WTC11 (cell line): ENCODE data around the gene MAPT. TPM values are rescaled to one million over a fixed set of nuclear protein-coding genes. Genes with fewer than 3 reads are reported as not detected.
A peak's percentile ranks its signal among the peaks of the same experiment; 100 is the strongest.

Experiments
- ATAC-seq: fragments of 200-7000 bp; cut with Tn5 transposase; 2 replicates; pipeline ENCODE4 v1.10.0; 2021; ENCODE audit warnings: mild to moderate bottlenecking, moderate library complexity
- CTCF ChIA-PET: fragments of 300-600 bp; sonication (Branson Sonifier 250); formaldehyde crosslinking; loops from one replicate; lab custom pipeline; 2021; ENCODE audit warnings: antibody characterized with exemption; lab: Charles Lee
- POLR2A ChIA-PET: fragments of 350-600 bp; sonication (Branson Sonifier 250); formaldehyde crosslinking; loops from one replicate; lab custom pipeline; 2021; ENCODE audit warnings: antibody characterized with exemption; lab: Charles Lee
- DNase-seq: peaks from one replicate; pipeline ENCODE4 v3.0.0; 2021; ENCODE audit warnings: low spot score
- H3K27ac Mint-ChIP-seq: 2 replicates; pipeline ENCODE4 v1.8.0; 2021; ENCODE audit warnings: mixed read lengths
- H3K27me3 Mint-ChIP-seq: 2 replicates; pipeline ENCODE4 v1.8.0; 2021; ENCODE audit warnings: low read depth, mild to moderate bottlenecking, moderate library complexity, mixed read lengths
- H3K36me3 Mint-ChIP-seq: 2 replicates; pipeline ENCODE4 v1.8.0; 2021; ENCODE audit warnings: mixed read lengths
- H3K4me1 Mint-ChIP-seq: 2 replicates; pipeline ENCODE4 v1.8.0; 2022; ENCODE audit warnings: mixed read lengths
- H3K4me3 Mint-ChIP-seq: 2 replicates; pipeline ENCODE4 v1.8.0; 2021; ENCODE audit warnings: mild to moderate bottlenecking, moderate library complexity, mixed read lengths
- H3K9me3 Mint-ChIP-seq: 2 replicates; pipeline ENCODE4 v1.8.0; 2021; ENCODE audit warnings: mixed read lengths
- E2F4 ChIP-seq: sonication (generic); formaldehyde crosslinking; IDR thresholded peaks from 2 replicates; pipeline ENCODE4 v1.8.1; 2022; ENCODE audit warnings: low read depth, mild to moderate bottlenecking, moderate library complexity, missing genetic modification reagents, borderline replicate concordance
- FOXP1 ChIP-seq: sonication (generic); formaldehyde crosslinking; IDR thresholded peaks from 2 replicates; pipeline ENCODE4 v1.8.0; 2022; ENCODE audit warnings: missing genetic modification reagents, mild to moderate bottlenecking, moderate library complexity, borderline replicate concordance
- JAZF1 ChIP-seq: fragments of 250-450 bp; sonication (Bioruptor Pico); IDR thresholded peaks from 2 replicates; pipeline ENCODE4 v1.9.0; 2021; ENCODE audit warnings: moderate library complexity, mild to moderate bottlenecking, inconsistent platforms
- JUN ChIP-seq: sonication (generic); formaldehyde crosslinking; IDR thresholded peaks from 2 replicates; pipeline ENCODE4 v1.8.0; 2023; ENCODE audit warnings: mild to moderate bottlenecking, missing genetic modification reagents
- RORB ChIP-seq: fragments of 250-450 bp; sonication (Bioruptor Pico); IDR thresholded peaks from 2 replicates; pipeline ENCODE4 v1.9.0; 2021; ENCODE audit warnings: mild to moderate bottlenecking
- SOX15 ChIP-seq: fragments of 250-450 bp; sonication (Bioruptor Pico); IDR thresholded peaks from 2 replicates; pipeline ENCODE4 v1.9.0; 2021; ENCODE audit warnings: mild to moderate bottlenecking
- ZNF281 ChIP-seq: sonication (generic); formaldehyde crosslinking; IDR thresholded peaks from 2 replicates; pipeline ENCODE4 v1.8.0; 2023; ENCODE audit warnings: mild to moderate bottlenecking, missing genetic modification reagents
- ZNF512 ChIP-seq: sonication (generic); formaldehyde crosslinking; IDR thresholded peaks from 2 replicates; pipeline ENCODE4 v1.8.1; 2022; ENCODE audit warnings: missing genetic modification reagents, borderline replicate concordance
- ZNF532 ChIP-seq: fragments of 250-450 bp; sonication (Bioruptor Pico); IDR thresholded peaks from 2 replicates; pipeline ENCODE4 v1.9.0; 2021; ENCODE audit warnings: mild to moderate bottlenecking, borderline replicate concordance
- total RNA-seq: library from RNA; stranded (reverse); gene quantifications from 3 replicates; pipeline ENCODE4 v1.2.3, GENCODE V29; 2021

Gene MAPT
- total RNA-seq, 1 experiment from 2014 or later = 2.2 TPM

- peak; percentile 29 for DNase-seq
- peaks cover 97% of the 10 kb centered on the region for H3K27me3 Mint-ChIP-seq
Observed at GRCh38 chr17:45895969-45896785, 1.8 kb downstream of the MAPT start.

More at GRCh38 chr17:45895969-45896785, 1.8 kb downstream of the MAPT start:
- ChIA-PET POLR2A (no interaction called here), CTCF (interaction anchor here (1.0 to 3.8 kb wide), 6 partner anchors 12 to 113 kb away, joined by 3 to 17 read pairs (median 5); partner anchors contain the start of gene CRHR1)
- H3K27ac Mint-ChIP-seq = no peak overlapping the region
- no peak for ATAC-seq
- no peak for TF ChIP-seq ZNF532 (CRISPR knock-in tag)
- TF ChIP-seq E2F4 = no peak
- TF ChIP-seq JAZF1 (CRISPR knock-in tag) = no peak
- no peak for TF ChIP-seq ZNF281 (CRISPR knock-in tag)
- no peak for TF ChIP-seq ZNF512
- no peak for TF ChIP-seq RORB
- TF ChIP-seq JUN (CRISPR knock-in tag) = no peak
- 0 out of 2 replicates have a peak, but pooled peaks have one; percentile 8 for TF ChIP-seq FOXP1 (CRISPR knock-in tag)
- no peak for TF ChIP-seq SOX15
- no peaks in the 10 kb centered on the region for H3K9me3 Mint-ChIP-seq
- H3K36me3 Mint-ChIP-seq = no peaks in the 10 kb centered on the region
- peak overlapping the region; percentile 73 for H3K4me3 Mint-ChIP-seq
- peaks cover 18% of the 10 kb centered on the region for H3K4me1 Mint-ChIP-seq
